ENCODE measurements around the gene MKI67. TPM values are rescaled to one million over a fixed set of nuclear protein-coding genes. Genes with fewer than 3 reads are reported as not detected.

The MKI67 gene
- total and polyA plus RNA-seq, 2 of the 4 experiments (the other 2 are of a cell fraction): 13.5 to 36.4 TPM

DNA sequence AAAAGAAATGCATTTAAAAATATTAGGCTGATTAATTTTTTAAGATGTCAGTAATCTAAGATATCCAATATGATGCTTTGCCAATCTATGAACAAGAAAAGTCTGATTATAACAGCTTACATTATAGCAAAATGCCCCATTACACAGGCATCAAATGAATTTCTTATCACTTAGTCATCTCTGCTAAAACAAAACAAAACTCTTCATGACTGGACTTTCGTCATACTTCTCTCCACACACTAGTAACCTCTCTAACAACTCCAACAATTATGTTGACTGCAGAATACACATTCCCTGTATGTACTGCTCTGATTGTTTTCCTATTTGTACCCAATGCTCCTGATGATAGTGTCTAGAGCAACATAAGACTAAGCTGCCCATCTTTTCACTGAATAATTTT lies 3.8 kb upstream of the MKI67 start:
- Histone ChIP-seq H2AK5ac (ENCODE audit: low read depth, low read length) (no peak overlapping the region), H3K4ac (ENCODE audit: low read depth, low read length) (no peak overlapping the region), H4K20me1 (ENCODE audit: insufficient read depth, low read length) (no peaks in the 10 kb centered on the region), H3K4me3 (ENCODE audit: insufficient read depth, low read depth, low read length) (no peak overlapping the region), H2AFZ (replicated peaks; ENCODE audit: low read length, poor library complexity) (no peak overlapping the region), H3K4me1 (ENCODE audit: control insufficient read depth, insufficient read depth, low read length) (peaks cover under 1% of the 10 kb centered on the region; the same call in 1 of the 2 replicates), H4K5ac (ENCODE audit: low read depth, low read length) (no peak overlapping the region), H3K27me3 (ENCODE audit: control insufficient read depth, insufficient read depth, low read length) (no peaks in the 10 kb centered on the region; the same call in 1 of the 2 replicates), H2BK15ac (ENCODE audit: low read depth, low read length) (no peak overlapping the region), H3K9ac (ENCODE audit: low read depth, low read length) (no peak overlapping the region), H3K9me1 (ENCODE audit: insufficient read depth, low read length) (no peaks in the 10 kb centered on the region), H2BK20ac (ENCODE audit: low read depth, low read length) (no peak overlapping the region), H3K4me2 (ENCODE audit: low read depth, low read length) (no peak overlapping the region), H2AK9ac (replicated peaks; ENCODE audit: low read depth, low read length, poor library complexity) (no peak overlapping the region), H4K91ac (ENCODE audit: insufficient read depth, low read depth, low read length) (no peak overlapping the region), H3K14ac (replicated peaks; ENCODE audit: low read depth, low read length) (no peak overlapping the region), H3K36me3 (ENCODE audit: control insufficient read depth, insufficient read depth, low read length) (no peaks in the 10 kb centered on the region), H3K79me1 (ENCODE audit: low read depth in 1 of 2, low read length in 2 of 2) (no peaks in the 10 kb centered on the region), H3K56ac (ENCODE audit: extremely low read depth, insufficient read depth, low read length) (no peak overlapping the region), H3K18ac (ENCODE audit: low read depth, low read length) (no peak overlapping the region), H2BK120ac (ENCODE audit: low read depth, low read length) (no peak overlapping the region), H4K8ac (ENCODE audit: low read depth in 2 of 2, low read length in 2 of 2) (no peak overlapping the region), H3K27ac (ENCODE audit: insufficient read depth, low read length) (no peak overlapping the region), H2BK5ac (ENCODE audit: low read depth, low read length, poor library complexity, severe bottlenecking) (no peak overlapping the region), H3K23ac (ENCODE audit: low read depth, low read length) (no peak overlapping the region), H3K9me3 (ENCODE audit: control insufficient read depth, insufficient read depth, low read length) (no peaks in the 10 kb centered on the region)
- in situ Hi-C loops (cut with MboI; ENCODE audit: low sequenced_read_pairs) (no loop called here), intact Hi-C loops (cut with micrococcal nuclease) (no loop called here), dilution Hi-C loops (cut with HindIII; ENCODE audit: low sequenced_read_pairs, unreplicated experiment) (no loop called here)
- BruUV-seq (replicated peaks): no TSS peak
- ATAC-seq (ENCODE audit: low read depth) (peak; percentile 27; the same call in 1 of the 2 replicates), DNase-seq (peak; percentile 51)
- WGBS, 2 experiments (ENCODE audit: extremely low coverage in 2 of 2, insufficient read length in 1 of 2): no CpG with 5 or more reads among the region's 1 CpG
- CTCF ChIA-PET: no interaction called here
- 0 out of 2 replicates have a peak, but pooled peaks have one; percentile 30 for TF ChIP-seq CEBPB (IDR thresholded peaks at IDR 0.05; ENCODE audit: low read depth, low read length)
- TF ChIP-seq, protein P1, sequence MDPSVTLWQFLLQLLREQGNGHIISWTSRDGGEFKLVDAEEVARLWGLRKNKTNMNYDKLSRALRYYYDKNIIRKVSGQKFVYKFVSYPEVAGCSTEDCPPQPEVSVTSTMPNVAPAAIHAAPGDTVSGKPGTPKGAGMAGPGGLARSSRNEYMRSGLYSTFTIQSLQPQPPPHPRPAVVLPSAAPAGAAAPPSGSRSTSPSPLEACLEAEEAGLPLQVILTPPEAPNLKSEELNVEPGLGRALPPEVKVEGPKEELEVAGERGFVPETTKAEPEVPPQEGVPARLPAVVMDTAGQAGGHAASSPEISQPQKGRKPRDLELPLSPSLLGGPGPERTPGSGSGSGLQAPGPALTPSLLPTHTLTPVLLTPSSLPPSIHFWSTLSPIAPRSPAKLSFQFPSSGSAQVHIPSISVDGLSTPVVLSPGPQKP (IDR thresholded peaks at IDR 0.05; ENCODE audit: borderline replicate concordance, low read depth, low read length): no peak
- POLR2A ChIA-PET (ENCODE audit: unreplicated experiment): no interaction called here
